HEK293T (cell line): Measurements from ENCODE around the gene SEMA3D.

Source experiments
- CTCF ChIA-PET: fragments of 350-600 bp; formaldehyde crosslinking; extraction: SDS; loops from one replicate; lab custom pipeline; 2021; ENCODE audit warnings: antibody characterized with exemption, inconsistent platforms; lab: Yijun Ruan, JAX
- POLR2A ChIA-PET: fragments of 350-600 bp; formaldehyde crosslinking; extraction: SDS; loops from one replicate; lab custom pipeline; 2020; ENCODE audit warnings: antibody characterized with exemption, inconsistent platforms; lab: Yijun Ruan, JAX
- DNase-seq: peaks from one replicate; pipeline ENCODE4 v3.0.0; 2012; ENCODE audit warnings: mixed read lengths; ENCODE audit errors: extremely low spot score
- ARNT ChIP-seq: fragments of 450-650 bp; IDR thresholded peaks from 2 replicates; pipeline ENCODE4 v1.6.1; 2017; ENCODE audit warnings: mild to moderate bottlenecking
- BHLHE40 ChIP-seq: fragments of 450-650 bp; IDR thresholded peaks from 2 replicates; pipeline ENCODE4 v1.6.1; 2016; ENCODE audit warnings: mild to moderate bottlenecking, moderate library complexity, borderline replicate concordance
- CTBP1 ChIP-seq: fragments of 450-650 bp; IDR thresholded peaks from 2 replicates; pipeline ENCODE4 v1.6.1; 2016; ENCODE audit warnings: borderline replicate concordance
- ELF4 ChIP-seq: fragments of 450-650 bp; IDR thresholded peaks from 2 replicates; pipeline ENCODE4 v1.6.1; 2017; ENCODE audit warnings: antibody characterized with exemption
- FOXA1 ChIP-seq: fragments of 450-650 bp; IDR thresholded peaks from 2 replicates; pipeline ENCODE4 v1.6.1; 2016; ENCODE audit warnings: mild to moderate bottlenecking
- FOXK2 ChIP-seq: fragments of 450-650 bp; IDR thresholded peaks from 2 replicates; pipeline ENCODE4 v1.6.1; 2016; ENCODE audit warnings: mild to moderate bottlenecking
- FOXM1 ChIP-seq: fragments of 450-650 bp; IDR thresholded peaks from 2 replicates; pipeline ENCODE4 v1.6.1; 2017; ENCODE audit warnings: mild to moderate bottlenecking, borderline replicate concordance
- HDGF ChIP-seq: fragments of 450-650 bp; IDR thresholded peaks from 2 replicates; pipeline ENCODE4 v1.6.1; 2017; ENCODE audit warnings: antibody characterized with exemption, borderline replicate concordance
- L3MBTL2 ChIP-seq: fragments of 450-650 bp; conservative IDR thresholded peaks from 2 replicates; pipeline ENCODE4 v1.6.1; 2016; ENCODE audit warnings: mild to moderate bottlenecking
- LEF1 ChIP-seq: fragments of 450-650 bp; IDR thresholded peaks from 2 replicates; pipeline ENCODE4 v1.6.1; 2017; ENCODE audit warnings: mild to moderate bottlenecking, borderline replicate concordance
- NFRKB ChIP-seq: fragments of 450-650 bp; IDR thresholded peaks from 2 replicates; pipeline ENCODE4 v1.6.1; 2016; ENCODE audit warnings: mild to moderate bottlenecking, moderate library complexity
- SP1 ChIP-seq: fragments of 450-650 bp; IDR thresholded peaks from 2 replicates; pipeline ENCODE4 v1.6.1; 2017
- SUZ12 ChIP-seq: fragments of 450-650 bp; IDR thresholded peaks from 2 replicates; pipeline ENCODE4 v1.6.1; 2016; ENCODE audit warnings: mild to moderate bottlenecking
- TARDBP ChIP-seq: fragments of 450-650 bp; IDR thresholded peaks from 2 replicates; pipeline ENCODE4 v1.6.1; 2016
- ZNF384 ChIP-seq: fragments of 450-650 bp; IDR thresholded peaks from 2 replicates; pipeline ENCODE4 v1.6.1; 2016
- TF ChIP-seq, protein P1 (sequence below): fragments of 450-650 bp; IDR thresholded peaks from 2 replicates; pipeline ENCODE4 v1.6.1; 2016

The SEMA3D gene

DNA sequence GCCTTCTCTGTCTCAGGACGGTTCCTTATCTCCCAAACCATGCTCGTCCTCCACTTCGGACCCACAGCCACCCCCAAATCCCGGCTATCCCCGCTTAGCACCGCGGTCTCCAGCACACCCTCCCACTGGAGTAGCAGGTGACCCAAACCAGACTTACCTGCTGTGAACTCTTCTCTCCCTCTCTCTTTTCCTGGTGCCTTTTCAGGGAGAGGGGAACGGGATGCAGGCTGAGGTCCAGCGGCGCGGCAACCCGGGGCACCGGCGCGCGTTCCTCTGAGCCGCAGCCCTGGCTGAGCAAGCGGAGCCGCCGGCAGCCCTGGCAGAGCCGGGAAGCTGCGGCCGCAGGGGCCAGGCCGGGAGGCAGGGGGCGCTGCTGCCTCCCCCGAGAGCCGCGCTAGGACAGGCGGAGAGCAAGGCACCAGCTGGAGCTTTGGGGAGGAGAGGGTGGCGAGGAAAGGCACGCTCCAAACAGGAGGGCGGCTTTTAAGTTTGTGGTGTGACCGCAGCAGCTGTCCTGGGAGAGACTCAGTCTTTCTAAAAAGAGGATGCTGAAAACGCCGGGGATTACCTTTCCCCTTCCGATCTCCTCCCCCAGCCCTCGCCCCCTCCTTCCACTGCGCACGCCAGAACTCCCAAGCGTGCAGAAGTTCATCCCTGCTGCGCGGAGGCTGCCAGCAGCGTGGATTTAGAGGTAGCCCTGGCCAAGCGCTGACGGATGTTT lies at the start of gene SEMA3D:
SEMA3D (minus strand) TSS at position 536 of the 721 bp plus-strand sequence. CDS start 65,165 bp downstream, outside the sequence.
- peak; percentile 72 for TF ChIP-seq L3MBTL2
- TF ChIP-seq ZNF384 = no peak
- DNase-seq = peak; percentile 83
- ChIA-PET CTCF (interaction anchor here (0.6 to 2.9 kb wide), 7 partner anchors 14 to 1222 kb away, joined by 3 to 13 read pairs (median 3); no protein-coding TSS in a partner anchor), POLR2A (interaction anchor here (0.6 to 1.4 kb wide), 5 partner anchors 28 to 145 kb away, joined by 3 to 5 read pairs (median 3); no protein-coding TSS in a partner anchor)

- TF ChIP-seq TARDBP (no peak), HDGF (no peak), FOXA1 (no peak), FOXM1 (no peak), SP1 (no peak), ARNT (no peak), LEF1 (no peak), BHLHE40 (no peak), FOXK2 (no peak), NFRKB (no peak), L3MBTL2 (no peak), CTBP1 (no peak), ELF4 (no peak), SUZ12 (no peak), ZNF384 (no peak)
- TF ChIP-seq, protein P1, sequence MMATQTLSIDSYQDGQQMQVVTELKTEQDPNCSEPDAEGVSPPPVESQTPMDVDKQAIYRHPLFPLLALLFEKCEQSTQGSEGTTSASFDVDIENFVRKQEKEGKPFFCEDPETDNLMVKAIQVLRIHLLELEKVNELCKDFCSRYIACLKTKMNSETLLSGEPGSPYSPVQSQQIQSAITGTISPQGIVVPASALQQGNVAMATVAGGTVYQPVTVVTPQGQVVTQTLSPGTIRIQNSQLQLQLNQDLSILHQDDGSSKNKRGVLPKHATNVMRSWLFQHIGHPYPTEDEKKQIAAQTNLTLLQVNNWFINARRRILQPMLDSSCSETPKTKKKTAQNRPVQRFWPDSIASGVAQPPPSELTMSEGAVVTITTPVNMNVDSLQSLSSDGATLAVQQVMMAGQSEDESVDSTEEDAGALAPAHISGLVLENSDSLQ = no peak
- ChIA-PET POLR2A (no interaction called here), CTCF (no interaction called here)
- DNase-seq = no peak
Measured at GRCh38 chr7:85234730-85235129, 47.9 kb upstream of the SEMA3D start.

- TF ChIP-seq ELF4 (no peak), HDGF (no peak), FOXA1 (no peak), ARNT (no peak), FOXM1 (no peak), L3MBTL2 (no peak), TARDBP (no peak), BHLHE40 (no peak), SP1 (no peak), FOXK2 (no peak), NFRKB (no peak), CTBP1 (no peak), ZNF384 (no peak), LEF1 (no peak), SUZ12 (no peak)
- TF ChIP-seq, protein P1 = no peak
- ChIA-PET CTCF (no interaction called here), POLR2A (no interaction called here)
- no peak for DNase-seq
Measured at GRCh38 chr7:85232068-85232467, 45.2 kb upstream of the SEMA3D start.

- POLR2A ChIA-PET = no interaction called here
- no peak for DNase-seq
- CTCF ChIA-PET = no interaction called here
- TF ChIP-seq FOXK2 = no peak
- no peak for TF ChIP-seq CTBP1
- TF ChIP-seq ELF4 = no peak
- no peak for TF ChIP-seq BHLHE40
- TF ChIP-seq, protein P1 = no peak
- no peak for TF ChIP-seq SUZ12
- TF ChIP-seq ZNF384 = no peak
- no peak for TF ChIP-seq NFRKB
- no peak for TF ChIP-seq FOXA1
Measured at GRCh38 chr7:85230623-85231022, 43.8 kb upstream of the SEMA3D start.

DNA sequence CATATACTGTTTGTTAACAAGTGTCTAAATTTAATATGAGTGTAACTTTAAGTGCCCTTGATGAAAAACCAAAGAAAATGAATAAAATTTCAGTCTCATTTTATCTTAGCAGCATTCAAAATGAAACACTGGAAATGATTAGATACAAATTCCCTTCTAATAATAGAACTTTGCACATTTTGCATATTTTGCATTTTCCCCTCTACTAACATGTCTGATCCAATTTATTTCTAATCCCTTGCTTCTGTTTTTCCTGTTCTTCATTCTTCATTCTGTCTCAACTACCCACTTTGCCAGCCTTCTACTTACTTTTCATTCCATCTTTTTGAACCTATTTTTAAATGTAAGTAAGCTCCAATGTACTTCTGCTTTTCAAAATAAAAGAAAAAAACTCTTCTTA lies 42.7 kb upstream of the SEMA3D start:
- no peak for TF ChIP-seq SP1
- TF ChIP-seq FOXK2 = no peak
- no peak for TF ChIP-seq BHLHE40
- TF ChIP-seq ELF4 = no peak
- no peak for TF ChIP-seq NFRKB
- TF ChIP-seq HDGF = no peak
- no peak for TF ChIP-seq LEF1
- no peak for TF ChIP-seq FOXA1
- no peak for TF ChIP-seq SUZ12
- no peak for TF ChIP-seq TARDBP
- CTCF ChIA-PET = no interaction called here
- POLR2A ChIA-PET = no interaction called here
- no peak for DNase-seq

DNA sequence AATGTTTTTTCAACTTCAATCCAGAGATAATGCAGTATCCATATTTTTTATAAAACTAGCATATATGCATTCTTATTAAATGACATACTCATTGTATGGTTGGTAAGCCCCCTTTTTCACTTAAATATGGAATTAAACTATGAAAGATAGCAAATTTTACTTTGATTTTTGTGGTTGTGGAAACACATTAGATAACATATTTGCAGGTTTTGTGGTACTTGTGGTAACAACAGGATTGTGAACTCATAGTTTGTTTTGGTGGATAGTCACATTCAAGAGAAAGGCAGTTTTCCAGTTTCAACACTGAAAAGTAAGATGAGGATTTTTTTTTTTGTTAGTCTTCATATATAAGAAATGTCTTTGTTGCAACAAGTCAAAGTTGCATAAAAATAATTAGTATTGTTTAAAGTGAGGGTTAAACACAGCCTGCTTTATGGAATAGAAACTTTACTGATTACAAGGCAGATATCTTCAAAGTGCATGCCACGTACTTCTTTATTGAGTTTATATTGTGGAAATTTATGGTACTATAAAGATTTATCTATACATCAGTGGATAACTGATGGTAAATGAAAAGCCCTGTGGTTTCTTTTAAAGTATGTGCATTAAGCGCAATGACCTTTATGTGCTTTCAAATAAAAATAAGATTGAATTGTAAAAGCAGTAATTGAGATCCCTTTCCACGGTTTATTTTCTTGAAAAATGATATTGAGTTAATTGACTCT lies 39.7 kb upstream of the SEMA3D start:
- TF ChIP-seq, protein P1 = peak; percentile 76
- no peak for TF ChIP-seq ARNT
- DNase-seq = no peak
- POLR2A ChIA-PET = no interaction called here
- CTCF ChIA-PET = no interaction called here
